GM21723 (cell line): Measurements from ENCODE around the gene PACSIN1.

Experiments used
- ATAC-seq: cut with Tn5 transposase; IDR thresholded peaks from one replicate; pipeline ENCODE4 v1.9.1; 2021; ENCODE audit warnings: mild to moderate bottlenecking, moderate library complexity; ENCODE audit not compliant: unreplicated experiment

Gene PACSIN1

DNA sequence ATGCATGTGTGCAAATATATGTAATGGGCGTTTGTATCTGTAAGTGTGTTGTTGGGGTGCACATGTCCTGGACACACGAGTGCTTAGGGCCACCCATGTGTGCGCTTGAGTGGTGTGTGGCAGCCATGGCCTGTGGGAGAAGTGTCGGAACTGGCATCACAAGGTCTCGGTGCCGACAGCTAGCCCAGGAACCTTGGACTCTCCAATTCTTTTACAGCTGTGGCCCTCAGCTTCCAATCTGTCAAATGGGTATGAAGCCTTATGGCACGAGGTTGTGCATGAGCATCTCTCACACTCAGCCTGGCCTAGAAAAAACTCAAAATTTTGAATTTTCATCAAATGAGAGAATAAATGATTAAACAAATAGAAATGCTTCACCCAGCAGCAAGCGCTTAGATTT, 48.2 kb downstream of the PACSIN1 start:
- ATAC-seq, result no peak

GRCh38 chr6:34514593-34515472, 49.0 kb downstream of the PACSIN1 start:
- ATAC-seq, result no peak

DNA sequence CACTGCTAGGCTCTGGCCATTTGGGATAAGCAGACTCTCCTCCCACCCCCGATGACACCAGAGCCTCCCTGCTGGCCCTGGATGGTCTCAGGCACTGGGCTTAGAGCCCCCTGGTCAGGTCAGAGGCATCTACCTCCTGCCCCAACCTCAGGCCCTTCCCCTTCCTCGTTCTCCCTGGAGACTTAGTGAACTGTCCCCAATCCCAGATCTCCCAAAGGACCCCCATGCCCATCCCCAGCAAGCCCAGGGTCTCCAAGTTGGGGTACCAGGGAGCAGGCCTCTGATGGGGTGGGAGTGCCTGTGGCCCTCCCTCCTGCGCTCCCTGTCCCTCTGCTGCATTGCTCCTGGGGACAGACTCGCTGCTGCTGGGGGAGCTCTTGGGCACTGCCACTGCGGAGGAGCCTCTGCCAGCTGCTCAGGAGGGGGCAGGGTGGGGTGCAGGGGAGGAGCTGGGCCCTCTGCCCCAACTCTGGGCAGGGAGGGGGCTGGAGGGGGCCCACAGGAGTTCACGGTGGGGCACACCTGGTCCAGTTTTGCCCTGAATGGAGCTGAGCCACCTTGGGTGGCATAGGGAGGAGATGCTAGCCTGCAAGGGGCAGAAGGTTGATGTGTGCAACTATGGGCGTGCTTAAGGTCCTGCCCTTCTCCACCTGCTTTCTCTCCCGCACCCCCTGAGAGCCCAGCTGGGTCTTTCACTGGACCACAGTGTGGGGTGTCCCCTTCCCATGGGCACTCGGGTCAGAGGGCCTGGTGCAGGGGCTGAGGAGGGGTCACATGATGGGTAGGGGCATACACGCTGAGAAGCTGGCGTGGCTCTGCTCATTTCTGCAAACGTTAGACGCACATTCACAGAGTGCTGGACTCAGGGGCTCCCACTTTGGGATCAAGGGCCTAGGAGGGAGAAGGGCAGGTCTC, 49.9 kb downstream of the PACSIN1 start:
- ATAC-seq, result no peak

GRCh38 chr6:34516391-34517324, 50.8 kb downstream of the PACSIN1 start:
- ATAC-seq, result no peak

DNA sequence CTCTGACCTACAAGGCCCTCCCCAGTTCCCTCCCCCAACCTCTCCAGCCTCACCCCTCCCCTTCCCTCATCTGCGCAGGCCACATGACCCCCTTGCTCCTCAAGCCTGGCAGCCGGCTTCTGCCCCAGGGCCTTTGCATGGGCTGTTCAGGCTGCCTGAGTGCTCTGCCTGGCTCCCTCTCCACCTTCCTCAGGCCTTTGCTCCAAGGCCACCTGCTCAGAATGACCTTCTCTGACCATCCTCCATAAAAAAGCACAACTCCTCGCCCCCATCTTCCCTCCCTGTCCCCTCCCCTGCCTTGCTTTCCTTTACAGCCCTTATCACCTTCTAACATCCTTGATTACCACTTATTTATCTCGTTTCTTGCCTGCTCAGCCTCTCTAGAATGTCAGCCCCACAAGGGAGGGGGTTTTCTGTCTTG, 51.6 kb downstream of the PACSIN1 start:
- ATAC-seq, result no peak

DNA sequence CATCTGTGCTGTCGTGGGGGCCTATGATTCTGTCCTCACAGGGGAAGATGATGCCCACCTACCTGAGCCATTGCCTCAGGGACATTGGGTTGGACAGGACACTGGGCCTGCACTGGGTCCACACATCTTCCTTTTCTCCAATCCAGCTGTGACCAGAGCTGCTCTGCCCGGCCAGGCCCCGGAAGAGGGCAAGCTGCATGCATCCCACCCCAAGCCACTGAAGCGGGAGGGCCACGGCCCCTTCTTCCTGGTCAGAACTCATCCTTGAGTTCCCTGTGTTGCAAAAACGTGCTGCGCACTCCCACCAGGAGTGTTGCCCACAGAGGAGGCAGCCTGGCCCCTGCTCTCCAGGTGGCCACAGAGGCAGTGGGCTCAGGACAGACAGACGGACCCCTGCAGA, 52.1 kb downstream of the PACSIN1 start:
- ATAC-seq, result no peak

DNA sequence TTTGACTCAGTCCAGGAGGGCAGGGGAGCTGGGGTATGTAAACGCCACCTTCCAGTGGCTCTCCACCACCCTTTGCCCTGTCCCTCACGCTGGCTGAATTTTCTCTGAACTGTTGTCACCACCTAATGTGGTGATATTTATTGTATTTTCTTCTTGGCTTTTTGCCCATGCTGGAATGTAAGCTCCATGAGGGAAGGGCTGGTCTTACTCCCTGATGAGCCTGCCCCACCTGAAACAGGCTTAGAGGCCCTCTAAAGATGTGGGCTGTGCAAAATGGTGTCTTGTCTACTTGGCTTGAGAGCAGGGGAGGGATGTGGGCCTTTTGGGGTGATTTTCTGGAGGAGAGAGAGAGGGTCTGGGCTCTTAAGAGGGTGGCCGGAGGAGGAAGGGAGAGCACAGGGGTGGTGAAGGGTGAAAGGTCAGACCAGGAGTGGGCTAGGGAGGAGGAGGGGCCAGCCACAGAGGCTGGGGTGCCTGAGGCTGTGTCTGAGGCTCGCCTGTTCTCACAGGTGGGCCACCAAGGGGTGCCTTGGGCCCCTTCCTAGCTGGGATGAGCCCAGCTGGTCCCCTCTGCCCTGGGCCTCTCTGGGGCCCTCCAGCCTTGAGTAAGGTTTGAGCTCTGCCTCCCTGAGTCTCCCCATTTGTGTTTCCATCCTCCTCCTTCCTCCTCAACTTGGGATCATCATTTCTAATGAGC, 52.9 kb downstream of the PACSIN1 start:
- ATAC-seq, result no peak

GRCh38 chr6:34519971-34520644, 54.2 kb downstream of the PACSIN1 start:
- ATAC-seq, result no peak

GRCh38 chr6:34520645-34521462, 55.0 kb downstream of the PACSIN1 start:
- no peak for ATAC-seq

DNA sequence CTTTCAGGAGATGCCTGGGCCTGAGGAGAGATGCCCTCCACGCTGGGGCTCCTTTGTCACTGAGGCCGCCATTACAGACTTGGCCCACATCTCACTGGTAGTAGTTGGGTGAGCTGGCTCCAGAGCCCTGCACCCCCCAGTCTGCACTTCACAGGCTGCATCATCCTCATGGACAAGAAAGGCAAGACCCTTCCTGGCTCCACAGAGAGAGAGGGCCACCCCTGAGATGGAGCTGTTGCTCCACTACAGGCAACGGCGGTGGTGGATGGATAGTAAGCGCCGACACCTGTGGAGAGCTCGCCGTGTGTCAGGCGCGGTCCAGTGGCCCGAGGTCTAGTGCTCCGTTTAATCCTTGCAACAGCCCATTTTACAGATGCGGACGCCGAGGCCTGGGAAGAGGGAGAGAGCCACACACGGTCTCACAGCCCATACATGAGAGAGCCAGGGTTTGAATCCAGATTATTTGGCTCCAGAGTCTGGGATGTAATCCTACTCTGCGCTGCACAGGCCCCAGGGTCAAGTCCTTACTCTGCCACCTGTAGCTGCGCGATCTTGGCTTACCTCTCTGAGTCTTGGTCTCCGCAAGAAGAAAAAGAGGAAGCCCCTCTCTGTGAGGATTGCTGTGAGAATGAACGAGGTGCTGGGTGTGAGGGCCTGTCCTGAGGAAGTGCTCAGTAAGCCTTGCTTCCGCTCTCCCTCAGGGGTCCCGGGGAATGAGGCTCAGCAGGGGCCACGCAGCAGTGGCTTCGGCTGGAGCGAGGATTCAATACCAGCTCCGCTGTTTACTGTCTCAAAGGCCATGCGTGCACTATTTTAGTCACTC, 55.8 kb downstream of the PACSIN1 start:
- ATAC-seq, result no peak

GRCh38 chr6:34522761-34523160, 56.9 kb downstream of the PACSIN1 start:
- no peak for ATAC-seq

DNA sequence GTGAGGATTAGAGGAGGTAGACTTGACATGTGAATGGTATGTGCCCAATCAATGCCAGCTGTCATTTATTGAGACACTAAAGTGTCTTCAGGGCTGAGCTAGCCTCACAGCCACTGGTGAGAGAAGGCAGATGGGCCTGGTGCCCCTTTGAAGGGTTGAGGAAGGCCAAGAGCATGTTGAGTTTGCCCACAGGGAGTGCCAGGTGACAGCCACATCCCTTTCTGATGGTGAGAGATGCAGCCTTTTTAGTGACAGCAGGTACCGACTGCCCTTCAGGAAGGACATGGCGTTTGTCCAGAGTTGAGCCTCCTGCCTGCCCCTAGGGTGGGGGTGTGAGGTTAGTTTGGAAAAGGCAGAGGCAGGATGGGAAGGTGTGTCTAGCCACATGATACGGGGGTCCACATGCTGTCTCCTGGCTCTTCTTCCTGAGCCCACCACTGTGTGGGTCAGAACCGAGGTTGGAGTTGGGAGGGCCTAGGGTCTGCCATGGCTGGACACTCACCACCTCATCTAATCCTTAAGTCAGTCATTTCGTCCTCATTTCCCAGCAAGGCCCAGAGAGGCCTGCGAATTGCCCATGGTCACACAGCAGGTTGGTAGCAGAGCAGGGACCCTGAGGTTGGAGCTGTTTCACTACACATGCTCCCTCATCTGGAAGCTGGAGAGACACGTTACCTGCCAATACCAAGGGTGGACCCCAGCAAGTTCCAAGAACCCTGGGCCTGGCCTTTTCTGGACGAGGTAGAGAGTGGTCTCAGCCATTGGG, 57.7 kb downstream of the PACSIN1 start:
- ATAC-seq, result no peak

- ATAC-seq, result no peak
These were observed 58.6 kb downstream of the PACSIN1 start for GRCh38 chr6:34524499-34524898.

- no peak for ATAC-seq
These were observed 59.1 kb downstream of the PACSIN1 start for GRCh38 chr6:34524971-34525370.

DNA sequence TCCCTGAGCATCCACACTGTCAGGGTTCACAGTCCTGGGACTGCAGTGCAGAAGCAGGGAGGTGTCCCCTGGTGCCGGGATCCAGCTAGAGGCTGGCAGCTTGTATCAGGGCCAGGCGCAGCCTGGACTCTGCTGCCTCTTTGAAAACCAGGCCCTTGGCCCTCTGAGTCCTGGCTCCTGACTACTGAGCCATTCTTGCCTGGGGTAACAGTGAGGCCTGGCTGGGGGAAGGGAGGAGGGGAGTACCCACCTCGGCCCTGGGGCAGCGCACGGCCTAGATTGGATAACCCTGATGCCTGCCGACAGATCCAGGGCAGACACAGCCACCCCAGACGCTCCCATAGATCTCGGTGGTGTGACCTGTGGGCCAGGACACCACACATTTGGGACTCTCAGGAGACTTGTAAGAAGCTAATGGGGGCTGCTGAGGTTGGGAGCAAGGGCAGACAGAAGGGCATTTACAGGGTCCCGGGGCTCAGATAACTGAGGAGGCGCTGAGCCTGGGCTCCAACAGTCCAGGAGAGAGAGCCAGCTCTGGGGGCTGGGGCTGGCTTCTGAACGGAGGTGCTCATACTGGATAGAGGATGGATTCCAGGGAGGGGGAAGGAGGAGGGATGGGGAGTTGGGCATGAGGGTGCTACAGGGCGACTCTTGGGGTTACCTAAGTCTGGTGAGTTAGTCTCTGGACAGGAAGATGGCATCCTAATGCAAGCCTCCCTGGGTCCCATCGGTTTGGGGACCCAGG, 59.7 kb downstream of the PACSIN1 start:
- ATAC-seq, result no peak

GRCh38 chr6:34526241-34526972, 60.5 kb downstream of the PACSIN1 start:
- ATAC-seq, result no peak
